GM06990 (cell line): ENCODE measurements around the gene CIB4.

Experiments
- DNase-seq: peaks from one replicate; pipeline ENCODE4 v3.0.0-alpha.2; 2011; ENCODE audit not compliant: insufficient read length; ENCODE audit errors: extremely low read depth
- H3K27me3 ChIP-seq: replicated peaks from 2 replicates; pipeline ENCODE4 v1.6.0; 2011; ENCODE audit warnings: low read length; ENCODE audit not compliant: control insufficient read depth, insufficient read depth
- H3K36me3 ChIP-seq: 2 replicates; pipeline ENCODE4 v1.5.1; 2011; ENCODE audit warnings: low read length; ENCODE audit not compliant: control insufficient read depth, insufficient read depth
- H3K4me3 ChIP-seq: replicated peaks from 2 replicates; pipeline ENCODE4 v1.5.1; 2011; ENCODE audit warnings: low read depth, mild to moderate bottlenecking, control low read depth, low read length
- CTCF ChIP-seq: IDR thresholded peaks from 2 replicates; pipeline ENCODE4 v1.5.1; 2011; ENCODE audit warnings: low read length, control low read depth, mild to moderate bottlenecking, inconsistent platforms; ENCODE audit not compliant: insufficient read depth, poor library complexity, severe bottlenecking

Gene CIB4

GRCh38 chr2:26629751-26630150, 11.4 kb downstream of the CIB4 start:
- TF ChIP-seq CTCF = no peak
- DNase-seq = no peak
- peaks cover 2% of the 10 kb centered on the region; the same call in 1 of the 2 replicates for H3K27me3 ChIP-seq
- no peaks in the 10 kb centered on the region for H3K36me3 ChIP-seq
- H3K4me3 ChIP-seq = no peak overlapping the region

DNA sequence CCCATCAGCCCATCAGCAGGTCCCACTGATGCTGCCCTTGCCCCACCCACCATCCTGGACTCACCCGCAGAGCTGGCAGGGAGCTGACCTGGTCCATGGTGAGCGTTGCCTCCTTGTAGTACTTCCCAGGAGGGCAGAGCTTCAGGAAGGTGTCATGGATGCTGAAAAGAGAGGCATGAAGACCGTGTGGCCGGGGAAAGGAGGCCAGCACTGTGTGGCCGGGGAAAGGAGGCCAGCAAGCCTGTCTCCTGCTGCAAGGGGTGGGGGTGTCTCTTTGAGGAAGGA, 11.9 kb downstream of the CIB4 start:
- TF ChIP-seq CTCF = no peak
- no peak overlapping the region for H3K4me3 ChIP-seq
- H3K27me3 ChIP-seq = peaks cover 2% of the 10 kb centered on the region; the same call in 1 of the 2 replicates
- no peak for DNase-seq
- H3K36me3 ChIP-seq = no peaks in the 10 kb centered on the region

GRCh38 chr2:26628561-26629345, 12.4 kb downstream of the CIB4 start:
- DNase-seq = no peak
- Histone ChIP-seq H3K4me3 (no peak overlapping the region), H3K36me3 (no peaks in the 10 kb centered on the region), H3K27me3 (peaks cover 2% of the 10 kb centered on the region; the same call in 1 of the 2 replicates)
- no peak for TF ChIP-seq CTCF

DNA sequence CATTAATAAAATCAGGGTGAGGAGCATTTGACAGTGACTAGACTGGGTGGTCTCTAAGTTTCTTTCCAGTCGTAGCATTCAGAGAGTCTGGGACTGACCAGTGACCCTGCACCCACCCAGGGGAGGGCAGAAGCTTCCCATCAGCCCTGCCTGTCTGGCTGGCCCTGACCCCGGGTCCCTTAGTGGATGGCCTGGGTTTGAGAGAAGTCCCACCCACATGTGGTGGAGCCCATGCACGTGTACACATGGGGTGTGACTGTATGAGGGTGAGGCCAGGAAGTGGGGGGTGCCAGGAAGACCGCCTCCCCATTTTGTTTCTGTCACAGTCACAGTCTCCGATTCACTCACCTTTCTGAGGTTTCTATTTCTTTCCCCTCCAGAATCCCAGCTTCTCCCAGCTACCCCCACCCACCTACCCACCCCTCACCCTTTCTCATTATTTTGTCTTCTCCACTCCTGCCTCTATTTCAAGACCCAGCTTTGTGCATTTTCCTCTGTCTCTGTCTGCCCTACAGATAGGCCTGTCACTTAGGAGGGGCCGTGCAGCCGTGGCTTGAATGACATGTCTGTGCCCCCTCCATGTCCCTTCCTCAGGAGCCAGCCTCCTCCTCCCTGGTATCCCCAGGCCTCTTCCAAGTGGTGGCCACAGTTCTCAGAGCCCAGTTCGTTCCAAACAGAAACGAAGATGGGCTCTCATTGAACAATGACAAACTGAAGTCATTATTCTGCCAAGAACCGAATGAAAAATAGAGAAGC, 13.6 kb downstream of the CIB4 start:
- H3K27me3 ChIP-seq = peaks cover 2% of the 10 kb centered on the region; the same call in 1 of the 2 replicates
- TF ChIP-seq CTCF = no peak
- H3K4me3 ChIP-seq = no peak overlapping the region

GRCh38 chr2:26626606-26627005, 14.6 kb downstream of the CIB4 start:
- DNase-seq = no peak
- H3K27me3 ChIP-seq = peaks cover 2% of the 10 kb centered on the region; the same call in 1 of the 2 replicates
- no peak overlapping the region for H3K4me3 ChIP-seq
- H3K36me3 ChIP-seq = no peaks in the 10 kb centered on the region
- TF ChIP-seq CTCF = no peak

More for the DNA sequence above, 13.6 kb downstream of the CIB4 start:
- no peak for DNase-seq
- H3K36me3 ChIP-seq = no peaks in the 10 kb centered on the region
